PC-9 (cell line): ENCODE results near the gene TMEM163. TPM values are rescaled to one million over a fixed set of nuclear protein-coding genes. Genes with fewer than 3 reads are reported as not detected.

Experiments used
- BruUV-seq: library from RNA; stranded (reverse); fragments of 400-500 nt; replicated peaks from 2 replicates; lab custom pipeline; 2021; lab: Mats Ljungman, UMichigan
- CTCF ChIA-PET: fragments of 300-600 bp; sonication (Branson Sonifier 250); formaldehyde crosslinking; loops from one replicate; lab custom pipeline; 2022; ENCODE audit warnings: antibody characterized with exemption; lab: Charles Lee
- POLR2A ChIA-PET: fragments of 300-600 bp; sonication (Branson Sonifier 250); formaldehyde crosslinking; loops from one replicate; lab custom pipeline; 2022; ENCODE audit warnings: antibody characterized with exemption; ENCODE audit not compliant: unreplicated experiment; lab: Charles Lee
- DNase-seq, 2 experiments: peaks; one replicate each; pipeline versions ENCODE4 v3.0.0 to v3.0.0-alpha.2; 2015 to 2022; ENCODE audit warnings: mixed read lengths in 1 of 2
- H2AFZ ChIP-seq: fragments of 200-600 bp; sonication (generic); 2 replicates; pipeline ENCODE4 v1.8.1; 2017; ENCODE audit warnings: antibody characterized with exemption
- H3F3A ChIP-seq: fragments of 200-600 bp; sonication (generic); 2 replicates; pipeline ENCODE4 v1.8.1; 2017; ENCODE audit warnings: antibody characterized with exemption, mild to moderate bottlenecking, low read depth; ENCODE audit not compliant: insufficient read depth
- H3K27ac ChIP-seq: fragments of 200-600 bp; sonication (generic); 2 replicates; pipeline ENCODE4 v1.6.1; 2016; ENCODE audit warnings: mixed run types
- H3K27me3 ChIP-seq: fragments of 200-600 bp; sonication (generic); 2 replicates; pipeline ENCODE4 v1.6.1; 2016; ENCODE audit warnings: low read depth, mixed run types; ENCODE audit not compliant: insufficient read depth
- H3K36me3 ChIP-seq: fragments of 200-600 bp; sonication (generic); 2 replicates; pipeline ENCODE4 v1.6.1; 2016; ENCODE audit warnings: low read depth, mixed run types
- H3K4me1 ChIP-seq: fragments of 200-600 bp; sonication (generic); replicated peaks from 2 replicates; pipeline ENCODE4 v1.6.1; 2016; ENCODE audit warnings: mixed run types; ENCODE audit not compliant: insufficient read depth
- H3K4me2 ChIP-seq: fragments of 200-600 bp; sonication (generic); 2 replicates; pipeline ENCODE4 v1.6.1; 2017; ENCODE audit warnings: mixed run types
- H3K4me3 ChIP-seq: fragments of 200-600 bp; sonication (generic); 2 replicates; pipeline ENCODE4 v1.6.1; 2016; ENCODE audit warnings: mixed run types
- H3K79me2 ChIP-seq: fragments of 200-600 bp; sonication (generic); 2 replicates; pipeline ENCODE4 v1.6.1; 2017; ENCODE audit warnings: low read depth, mixed run types
- H3K9me2 ChIP-seq: fragments of 200-600 bp; sonication (generic); 2 replicates; pipeline ENCODE4 v1.8.1; 2017; ENCODE audit warnings: mild to moderate bottlenecking; ENCODE audit not compliant: insufficient read depth
- H3K9me3 ChIP-seq: fragments of 200-600 bp; sonication (generic); 2 replicates; pipeline ENCODE4 v1.8.1; 2016; ENCODE audit warnings: low read depth; ENCODE audit not compliant: insufficient read depth
- H4K20me1 ChIP-seq: fragments of 200-600 bp; sonication (generic); 2 replicates; pipeline ENCODE4 v1.8.1; 2017; ENCODE audit not compliant: insufficient read depth
- EZH2 ChIP-seq: fragments of 200-600 bp; sonication (generic); IDR thresholded peaks from 2 replicates; pipeline ENCODE4 v1.8.0; 2017; ENCODE audit warnings: antibody characterized with exemption, low read depth
- intact Hi-C: fragments of 100-400 bp; cut with micrococcal nuclease; formaldehyde crosslinking; loops from one replicate; pipeline ENCODE4 v1.10.0; 2022; ENCODE audit not compliant: unreplicated experiment
- total RNA-seq: library from RNA; stranded (reverse); gene quantifications from 2 replicates; pipeline ENCODE4 v1.2.3, GENCODE V29; 2021
- TF ChIP-seq, protein P1 (sequence below): fragments of 200-600 bp; sonication (generic); conservative IDR thresholded peaks from 2 replicates; pipeline ENCODE4 v1.6.1; 2017; ENCODE audit warnings: mixed run types, antibody characterized with exemption, mild to moderate bottlenecking, moderate library complexity

The TMEM163 gene
- total RNA-seq, 1 experiment from 2014 or later: 1.4 TPM

GRCh38 chr2:134603966-134604365 lies 114.8 kb downstream of the TMEM163 start:
- H3K36me3 ChIP-seq: no peaks in the 10 kb centered on the region
- H3K4me1 ChIP-seq: no peaks in the 10 kb centered on the region
- H3K27ac ChIP-seq: no peak overlapping the region
- no TSS peak for BruUV-seq
- no peaks in the 10 kb centered on the region for H3K79me2 ChIP-seq
- H3K9me3 ChIP-seq: no peaks in the 10 kb centered on the region
- no peaks in the 10 kb centered on the region for H4K20me1 ChIP-seq
- no peaks in the 10 kb centered on the region for H3F3A ChIP-seq
- TF ChIP-seq, protein P1, sequence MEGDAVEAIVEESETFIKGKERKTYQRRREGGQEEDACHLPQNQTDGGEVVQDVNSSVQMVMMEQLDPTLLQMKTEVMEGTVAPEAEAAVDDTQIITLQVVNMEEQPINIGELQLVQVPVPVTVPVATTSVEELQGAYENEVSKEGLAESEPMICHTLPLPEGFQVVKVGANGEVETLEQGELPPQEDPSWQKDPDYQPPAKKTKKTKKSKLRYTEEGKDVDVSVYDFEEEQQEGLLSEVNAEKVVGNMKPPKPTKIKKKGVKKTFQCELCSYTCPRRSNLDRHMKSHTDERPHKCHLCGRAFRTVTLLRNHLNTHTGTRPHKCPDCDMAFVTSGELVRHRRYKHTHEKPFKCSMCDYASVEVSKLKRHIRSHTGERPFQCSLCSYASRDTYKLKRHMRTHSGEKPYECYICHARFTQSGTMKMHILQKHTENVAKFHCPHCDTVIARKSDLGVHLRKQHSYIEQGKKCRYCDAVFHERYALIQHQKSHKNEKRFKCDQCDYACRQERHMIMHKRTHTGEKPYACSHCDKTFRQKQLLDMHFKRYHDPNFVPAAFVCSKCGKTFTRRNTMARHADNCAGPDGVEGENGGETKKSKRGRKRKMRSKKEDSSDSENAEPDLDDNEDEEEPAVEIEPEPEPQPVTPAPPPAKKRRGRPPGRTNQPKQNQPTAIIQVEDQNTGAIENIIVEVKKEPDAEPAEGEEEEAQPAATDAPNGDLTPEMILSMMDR: no peak
- TF ChIP-seq EZH2: no peak
- POLR2A ChIA-PET: interaction anchor here (0.6 kb wide), 1 partner anchor 49 kb away, joined by 13 read pairs; no protein-coding TSS in a partner anchor
- H3K27me3 ChIP-seq: no peaks in the 10 kb centered on the region
- no peak overlapping the region for H3K4me3 ChIP-seq
- CTCF ChIA-PET: no interaction called here
- no peak for DNase-seq
- intact Hi-C loops: no loop called here
- no peaks in the 10 kb centered on the region for H3K9me2 ChIP-seq
- no peak overlapping the region for H3K4me2 ChIP-seq
- H2AFZ ChIP-seq: no peak overlapping the region

DNA sequence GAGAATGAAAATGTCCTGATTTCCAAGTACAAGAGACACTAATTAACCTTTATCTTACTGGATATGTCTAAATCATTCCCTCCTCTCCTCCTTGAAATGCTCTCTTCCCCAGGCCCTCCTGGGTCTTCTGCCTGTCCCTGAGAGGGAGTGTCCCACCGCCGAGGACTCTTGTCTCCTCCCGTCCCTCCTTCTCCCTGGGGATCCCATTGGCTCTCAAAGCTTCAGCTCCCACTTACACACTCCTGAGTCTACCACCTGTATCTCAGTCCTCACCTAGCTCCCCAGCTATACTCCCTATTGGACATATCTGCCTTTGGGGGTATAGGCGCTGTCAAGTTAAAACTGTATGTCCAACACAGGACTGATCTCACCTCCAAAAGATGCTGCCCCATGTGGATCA lies 116.1 kb downstream of the TMEM163 start:
- Histone ChIP-seq H3K36me3 (no peaks in the 10 kb centered on the region), H3K9me2 (no peaks in the 10 kb centered on the region), H3K27ac (no peak overlapping the region), H4K20me1 (no peaks in the 10 kb centered on the region), H3K79me2 (no peaks in the 10 kb centered on the region), H3K9me3 (no peaks in the 10 kb centered on the region), H3K4me1 (no peaks in the 10 kb centered on the region), H3K4me2 (no peak overlapping the region), H3F3A (no peaks in the 10 kb centered on the region), H3K4me3 (no peak overlapping the region), H2AFZ (no peak overlapping the region), H3K27me3 (no peaks in the 10 kb centered on the region)
- ChIA-PET CTCF (no interaction called here), POLR2A (no interaction called here)
- BruUV-seq: no TSS peak
- TF ChIP-seq, protein P1: no peak
- TF ChIP-seq EZH2: no peak
- intact Hi-C loops: no loop called here
- DNase-seq: no peak

GRCh38 chr2:134601264-134601663 lies 117.5 kb downstream of the TMEM163 start:
- Histone ChIP-seq H3F3A (no peaks in the 10 kb centered on the region), H4K20me1 (no peaks in the 10 kb centered on the region), H3K27ac (no peak overlapping the region), H3K4me2 (no peak overlapping the region), H3K4me1 (no peaks in the 10 kb centered on the region), H3K4me3 (no peak overlapping the region), H2AFZ (no peak overlapping the region), H3K36me3 (no peaks in the 10 kb centered on the region), H3K79me2 (no peaks in the 10 kb centered on the region), H3K27me3 (no peaks in the 10 kb centered on the region), H3K9me2 (no peaks in the 10 kb centered on the region), H3K9me3 (no peaks in the 10 kb centered on the region)
- POLR2A ChIA-PET: no interaction called here
- no peak for DNase-seq
- intact Hi-C loops: no loop called here
- TF ChIP-seq, protein P1: no peak
- TF ChIP-seq EZH2: no peak
- CTCF ChIA-PET: no interaction called here
- no TSS peak for BruUV-seq
